ENCODE results near the gene TCF7L1. TPM values are rescaled to one million over a fixed set of nuclear protein-coding genes. Genes with fewer than 3 reads are reported as not detected.
A peak's percentile ranks its signal among the peaks of the same experiment; 100 is the strongest.

Gene TCF7L1
- total and polyA plus RNA-seq, 9 of the 15 experiments (the other 6 are each of a cell fraction or from before 2014, with no cell fraction given): 0.03 to 0.11 (median 0.07) TPM; not detected in 5

- TF ChIP-seq NRF1 (conservative IDR thresholded peaks at IDR 0.05 in 1 of 2, IDR thresholded peaks at IDR 0.05 in 1 of 2) (peak; percentile 82 to 86), ZNF695 (CRISPR knock-in tag; IDR thresholded peaks at IDR 0.05) (no peak), SIN3B (IDR thresholded peaks at IDR 0.05; ENCODE audit: low read depth) (peak; percentile 28; the same call in 1 of the 2 replicates), KLF13 (tag; IDR thresholded peaks at IDR 0.05; ENCODE audit: borderline replicate concordance, low read depth) (no peak), EGR1 (conservative IDR thresholded peaks at IDR 0.05) (peak; percentile 14; the same call in 1 of the 2 replicates), SMC3 (conservative IDR thresholded peaks at IDR 0.05; ENCODE audit: insufficient read depth, low read depth, low read length) (no peak), XRCC3 (IDR thresholded peaks at IDR 0.05) (no peak), TOE1 (IDR thresholded peaks at IDR 0.05; ENCODE audit: borderline replicate concordance) (peak; percentile 76; the same call in 1 of the 2 replicates), TOE1 (CRISPR knock-in tag; IDR thresholded peaks at IDR 0.05; ENCODE audit: borderline replicate concordance, low read depth) (peak; percentile 71; the same call in 1 of the 2 replicates), ZBTB8A (IDR thresholded peaks at IDR 0.05; ENCODE audit: partially characterized antibody) (no peak), ZNF124 (CRISPR knock-in tag; IDR thresholded peaks at IDR 0.05) (no peak), BCOR (IDR thresholded peaks at IDR 0.05) (peak; percentile 55), NFYB (IDR thresholded peaks at IDR 0.05; ENCODE audit: extremely low read depth, insufficient read length) (no peak), NFATC3 (IDR thresholded peaks at IDR 0.05) (no peak), STAT5B (CRISPR knock-in tag; IDR thresholded peaks at IDR 0.05) (no peak), TAL1 (IDR thresholded peaks at IDR 0.05) (no peak), TCF7L2 (IDR thresholded peaks at IDR 0.05; ENCODE audit: low read depth, low read length) (no peak), TCF7 (IDR thresholded peaks at IDR 0.05; ENCODE audit: borderline replicate concordance) (0 out of 2 replicates have a peak, but pooled peaks have one; percentile 17), HSF4 (CRISPR knock-in tag; IDR thresholded peaks at IDR 0.05; ENCODE audit: borderline replicate concordance) (no peak), ZNF3 (CRISPR knock-in tag; IDR thresholded peaks at IDR 0.05) (no peak), CTBP1 (IDR thresholded peaks at IDR 0.05; ENCODE audit: borderline replicate concordance) (peak; percentile 93), ZBTB2 (IDR thresholded peaks at IDR 0.05) (no peak), ZNF512 (tag; IDR thresholded peaks at IDR 0.05) (no peak), IFI16 (CRISPR knock-in tag; IDR thresholded peaks at IDR 0.05) (no peak), KAT2B (IDR thresholded peaks at IDR 0.05; ENCODE audit: low read depth, low read length) (no peak)
- TF ChIP-seq, protein P1, sequence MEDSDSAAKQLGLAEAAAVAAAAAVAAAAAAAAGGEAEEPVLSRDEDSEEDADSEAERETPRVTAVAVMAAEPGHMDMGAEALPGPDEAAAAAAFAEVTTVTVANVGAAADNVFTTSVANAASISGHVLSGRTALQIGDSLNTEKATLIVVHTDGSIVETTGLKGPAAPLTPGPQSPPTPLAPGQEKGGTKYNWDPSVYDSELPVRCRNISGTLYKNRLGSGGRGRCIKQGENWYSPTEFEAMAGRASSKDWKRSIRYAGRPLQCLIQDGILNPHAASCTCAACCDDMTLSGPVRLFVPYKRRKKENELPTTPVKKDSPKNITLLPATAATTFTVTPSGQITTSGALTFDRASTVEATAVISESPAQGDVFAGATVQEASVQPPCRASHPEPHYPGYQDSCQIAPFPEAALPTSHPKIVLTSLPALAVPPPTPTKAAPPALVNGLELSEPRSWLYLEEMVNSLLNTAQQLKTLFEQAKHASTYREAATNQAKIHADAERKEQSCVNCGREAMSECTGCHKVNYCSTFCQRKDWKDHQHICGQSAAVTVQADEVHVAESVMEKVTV (CRISPR knock-in tag; IDR thresholded peaks at IDR 0.05): no peak
These were observed 194.8 kb downstream of the TCF7L1 start, which contains the start of gene TGOLN2 (continued) for GRCh38 chr2:85327822-85328617.

All from K562 (cell line).